ENCODE results near the gene CRABP2.

- TF ChIP-seq POLR2AphosphoS5 (IDR thresholded peaks at IDR 0.05; ENCODE audit: insufficient read depth, low read depth, low read length) (no peak), POLR2A (IDR thresholded peaks at IDR 0.05; ENCODE audit: low read depth, low read length) (no peak)
Measured at GRCh38 chr1:156654700-156655099, 50.7 kb downstream of the CRABP2 start.

Measured in endothelial cell of umbilical vein (primary cell).